ENCODE data around the gene EMP1.

GRCh38 chr12:13154027-13154538, 42.4 kb upstream of the EMP1 start:
- no peak for TF ChIP-seq CTCF (conservative IDR thresholded peaks at IDR 0.05 in 1 of 2, IDR thresholded peaks at IDR 0.05 in 1 of 2; ENCODE audit: low read depth in 1 of 2, low read length in 2 of 2)
- TF ChIP-seq EZH2 (IDR thresholded peaks at IDR 0.05; ENCODE audit: low read length, missing control alignments): no peak
